HG03045 (cell line): Measurements from ENCODE around the gene ABI3BP.
"Not testable (repeated sequence)": the region's sequence is repeated elsewhere in the genome, so short reads cannot be mapped to it uniquely, and the experiment has no call there.

Experiments used
- ATAC-seq: cut with Tn5 transposase; IDR thresholded peaks from one replicate; pipeline ENCODE4 v1.9.1; 2021; ENCODE audit warnings: mild to moderate bottlenecking, moderate library complexity; ENCODE audit not compliant: unreplicated experiment

ABI3BP gene

GRCh38 chr3:100993309-100993708, at the start of gene ABI3BP:
Gene ABI3BP, minus strand, starts transcription at chr3:100993421. Its CDS starts 37 bp downstream, at chr3:100993384.
- ATAC-seq, result no peak

- ATAC-seq, result no peak
These were observed 46.1 kb upstream of the ABI3BP start for GRCh38 chr3:101039285-101039684.

GRCh38 chr3:101038880-101039279, 45.7 kb upstream of the ABI3BP start:
- no peak for ATAC-seq

- ATAC-seq, result peak; percentile 55
These were observed 45.2 kb upstream of the ABI3BP start for GRCh38 chr3:101038393-101038792.

- ATAC-seq, result no peak
These were observed 44.4 kb upstream of the ABI3BP start for GRCh38 chr3:101037613-101038012.

- no peak for ATAC-seq
These were observed 43.5 kb upstream of the ABI3BP start for GRCh38 chr3:101036676-101037075.

GRCh38 chr3:101036213-101036618, 43.0 kb upstream of the ABI3BP start:
- ATAC-seq, result no peak

- ATAC-seq, result no peak
These were observed 34.1 kb upstream of the ABI3BP start for GRCh38 chr3:101027286-101027685.

- ATAC-seq, result no peak
These were observed 33.7 kb upstream of the ABI3BP start for GRCh38 chr3:101026881-101027280.

- no peak for ATAC-seq
These were observed 33.0 kb upstream of the ABI3BP start for GRCh38 chr3:101026244-101026643.

- no peak for ATAC-seq
These were observed 27.3 kb upstream of the ABI3BP start for GRCh38 chr3:101020351-101021015.

- no peak for ATAC-seq
These were observed 23.8 kb upstream of the ABI3BP start for GRCh38 chr3:101017017-101017416.

- ATAC-seq, result not testable (repeated sequence)
These were observed 19.1 kb upstream of the ABI3BP start for GRCh38 chr3:101012312-101012711.

- no peak for ATAC-seq
These were observed 17.9 kb upstream of the ABI3BP start for GRCh38 chr3:101011136-101011535.

GRCh38 chr3:101010296-101010695, 17.1 kb upstream of the ABI3BP start:
- no peak for ATAC-seq

GRCh38 chr3:101009386-101009785, 16.2 kb upstream of the ABI3BP start:
- ATAC-seq, result no peak

GRCh38 chr3:100999160-100999559, 5.9 kb upstream of the ABI3BP start:
- ATAC-seq, result no peak

GRCh38 chr3:100994809-100995208, 1.6 kb upstream of the ABI3BP start:
- ATAC-seq, result no peak

GRCh38 chr3:100994187-100994586, 966 bp upstream of the ABI3BP start:
- no peak for ATAC-seq

GRCh38 chr3:100992231-100993012, 799 bp downstream of the ABI3BP start:
- ATAC-seq, result no peak

GRCh38 chr3:100988080-100988479, 5.1 kb downstream of the ABI3BP start:
- ATAC-seq, result no peak

GRCh38 chr3:100984308-100984707, 8.9 kb downstream of the ABI3BP start:
- no peak for ATAC-seq
